ENCODE measurements around the gene AP2M1. TPM values are rescaled to one million over a fixed set of nuclear protein-coding genes. Genes with fewer than 3 reads are reported as not detected.
A peak's percentile ranks its signal among the peaks of the same experiment; 100 is the strongest.

AP2M1 gene
- polyA plus RNA-seq, 10 donors, result 185 to 233 (median 199) TPM

GRCh38 chr3:184177767-184178306 is 3.2 kb downstream of the AP2M1 start:
- no peak for DNase-seq

GRCh38 chr3:184178521-184179138 is 4.0 kb downstream of the AP2M1 start:
- DNase-seq, result no peak

- no peak for DNase-seq
Observed at GRCh38 chr3:184180165-184180564, 5.5 kb downstream of the AP2M1 start.

GRCh38 chr3:184181596-184181995 is 6.9 kb downstream of the AP2M1 start:
- no peak for DNase-seq

- DNase-seq, result no peak
Observed at GRCh38 chr3:184183679-184184078, 9.0 kb downstream of the AP2M1 start.

- DNase-seq, result no peak
Observed at GRCh38 chr3:184184546-184185230, 10.0 kb downstream of the AP2M1 start.

- DNase-seq, result peak; percentile 99 to 100 (median 100)
Observed at GRCh38 chr3:184185461-184186183, 11.0 kb downstream of the AP2M1 start.

- DNase-seq, result no peak
Observed at GRCh38 chr3:184186184-184186901, 11.7 kb downstream of the AP2M1 start, which contains the start of gene ABCF3. Gene ABCF3 (plus strand): TSS chr3:184186199. CDS start chr3:184186208, 9 bp downstream.

- no peak for DNase-seq
Observed at GRCh38 chr3:184186902-184187207, 12.2 kb downstream of the AP2M1 start.

GRCh38 chr3:184188080-184188479 is 13.4 kb downstream of the AP2M1 start:
- no peak for DNase-seq

GRCh38 chr3:184189421-184189820 is 14.8 kb downstream of the AP2M1 start:
- no peak for DNase-seq

- DNase-seq, result no peak
Observed at GRCh38 chr3:184192889-184193288, 18.2 kb downstream of the AP2M1 start.

- DNase-seq, result no peak
Observed at GRCh38 chr3:184193991-184194539, 19.4 kb downstream of the AP2M1 start.

GRCh38 chr3:184196536-184196935 is 21.9 kb downstream of the AP2M1 start:
- DNase-seq, result no peak

- DNase-seq, result no peak
Observed at GRCh38 chr3:184198509-184198908, 23.9 kb downstream of the AP2M1 start.

GRCh38 chr3:184200825-184201224 is 26.2 kb downstream of the AP2M1 start:
- DNase-seq, result no peak

- no peak for DNase-seq
Observed at GRCh38 chr3:184203526-184203925, 28.9 kb downstream of the AP2M1 start.

GRCh38 chr3:184209146-184209923 is 34.7 kb downstream of the AP2M1 start:
- DNase-seq, result no peak

GRCh38 chr3:184211297-184211696 is 36.6 kb downstream of the AP2M1 start:
- no peak for DNase-seq

- no peak for DNase-seq
Observed at GRCh38 chr3:184211718-184212117, 37.1 kb downstream of the AP2M1 start.

GRCh38 chr3:184218814-184219213 is 44.2 kb downstream of the AP2M1 start:
- no peak for DNase-seq

All from muscle of back (tissue), 11 donors.